Activated CD4-positive, CD25-positive, alpha-beta regulatory T cell (primary cell): ENCODE measurements around the gene ZNF326.
"Not testable (repeated sequence)": the region's sequence is repeated elsewhere in the genome, so short reads cannot be mapped to it uniquely, and the experiment has no call there.

Source experiments
- DNase-seq, 4 experiments: peaks; one replicate each; lab custom pipeline; 2025; lab: John Stamatoyannopoulos, UW

ZNF326 gene

GRCh38 chr1:89966656-89967055, 28.3 kb upstream of the ZNF326 start:
- no peak for DNase-seq

GRCh38 chr1:89971600-89971999, 23.3 kb upstream of the ZNF326 start:
- no peak for DNase-seq

GRCh38 chr1:89972024-89972423, 22.9 kb upstream of the ZNF326 start:
- DNase-seq, result no peak

- no peak for DNase-seq
These were observed 21.3 kb upstream of the ZNF326 start for GRCh38 chr1:89973471-89974127.

GRCh38 chr1:89974256-89974655, 20.7 kb upstream of the ZNF326 start:
- no peak for DNase-seq

GRCh38 chr1:89974696-89975470, 20.0 kb upstream of the ZNF326 start:
- DNase-seq, result no peak

DNA sequence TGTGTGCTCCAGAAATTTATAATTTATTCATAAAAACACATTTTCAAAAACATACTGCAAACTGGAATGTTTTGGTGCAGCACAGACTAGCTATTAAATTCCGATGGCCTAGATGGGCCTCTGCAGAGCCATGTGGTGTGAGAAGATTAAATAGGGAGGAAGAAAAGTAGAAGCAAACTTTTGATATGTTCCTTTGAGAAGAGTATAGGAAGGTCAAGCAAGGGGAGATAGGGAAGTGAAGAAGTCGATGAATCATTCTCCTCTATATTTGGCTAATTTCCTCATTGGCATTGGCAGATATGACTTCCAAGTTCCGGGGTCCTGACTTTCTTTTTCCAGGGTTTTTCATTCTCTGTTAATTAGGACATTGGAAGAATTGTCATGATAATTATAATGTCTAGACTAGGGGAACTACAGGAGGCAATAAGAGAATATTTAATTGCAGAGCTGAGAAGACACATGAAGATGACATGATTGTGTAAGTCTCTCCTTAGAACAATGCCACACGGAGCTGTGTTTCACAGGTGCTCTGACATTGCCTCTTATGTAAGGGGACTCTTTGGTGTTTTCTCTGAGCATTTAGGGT, 19.3 kb upstream of the ZNF326 start:
- DNase-seq, result no peak

DNA sequence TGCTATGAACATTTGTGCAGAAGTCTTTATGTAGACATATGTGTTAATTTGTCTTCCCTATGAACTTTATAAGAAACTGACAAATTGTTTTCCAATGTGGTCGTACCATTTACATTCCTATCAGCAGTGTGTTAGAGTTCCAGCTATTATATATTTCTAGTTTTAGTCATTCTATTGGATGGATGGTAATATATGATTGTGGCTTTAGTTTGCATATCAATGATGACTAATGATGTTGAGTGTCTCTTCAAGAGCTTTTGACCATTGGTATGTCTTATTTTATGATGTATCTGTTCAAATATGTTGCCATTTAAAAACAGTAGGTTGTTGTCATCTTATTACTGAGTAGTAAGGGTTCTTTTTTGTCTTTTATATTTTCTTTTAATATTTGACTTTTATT, 16.2 kb upstream of the ZNF326 start:
- DNase-seq, result no peak

- DNase-seq, result no peak
These were observed 14.3 kb upstream of the ZNF326 start for GRCh38 chr1:89980605-89981004.

DNA sequence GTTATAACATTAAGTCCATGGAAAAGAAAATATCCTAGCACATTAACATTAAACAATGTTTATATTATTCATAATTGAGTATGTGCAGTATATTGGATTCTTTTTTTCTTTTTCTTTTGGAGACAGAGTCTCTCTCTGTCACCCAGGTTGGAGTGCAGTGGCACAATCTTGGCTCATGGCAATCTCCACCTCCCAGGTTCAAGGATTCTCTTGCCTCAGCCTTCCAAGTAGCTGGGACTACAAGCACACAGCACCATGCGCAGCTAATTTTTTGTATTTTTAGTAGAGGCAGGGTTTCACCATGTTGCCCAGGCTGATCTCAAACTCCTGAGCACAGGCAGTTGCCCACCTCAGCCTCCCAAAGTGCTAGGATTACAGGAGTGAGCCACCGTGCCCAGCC, 12.1 kb upstream of the ZNF326 start:
- not testable (repeated sequence) for DNase-seq

- not testable (repeated sequence) for DNase-seq
These were observed 10.3 kb upstream of the ZNF326 start for GRCh38 chr1:89984564-89985116.

- no peak for DNase-seq
These were observed 8.9 kb upstream of the ZNF326 start for GRCh38 chr1:89986020-89986419.

DNA sequence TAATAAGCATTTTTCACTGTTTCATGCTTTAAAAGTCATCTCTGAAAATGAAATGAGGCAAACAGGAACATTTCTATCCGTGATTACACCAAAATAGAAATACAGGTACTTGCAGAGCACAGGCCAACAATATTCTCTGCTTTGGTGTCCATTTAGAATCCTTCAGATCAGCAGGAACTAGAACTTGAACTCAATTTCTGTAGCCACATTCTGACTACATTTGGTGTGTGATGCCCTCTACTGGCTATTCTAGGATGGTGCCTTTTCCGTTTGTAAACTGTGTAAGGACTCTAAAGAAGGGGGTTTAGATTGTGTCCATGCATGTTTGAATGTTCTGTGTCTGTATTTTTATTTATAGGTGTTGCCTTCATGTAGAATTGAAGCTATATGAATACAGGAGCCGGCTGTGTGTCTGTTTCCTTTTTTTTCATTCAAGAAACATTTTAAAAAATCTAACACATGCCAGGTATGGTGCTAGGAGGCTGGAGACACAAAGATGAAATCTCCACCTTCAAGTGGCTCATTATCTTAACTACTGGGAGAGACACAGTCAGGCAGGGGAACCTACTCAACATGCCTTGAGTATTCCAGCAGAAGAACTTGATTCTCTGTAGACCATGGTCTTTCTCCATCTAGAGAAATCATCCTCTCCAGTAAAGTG, 7.6 kb upstream of the ZNF326 start:
- DNase-seq, result peak in 1 of 4 experiments; percentile 7

- DNase-seq, result no peak
These were observed 5.8 kb upstream of the ZNF326 start for GRCh38 chr1:89989099-89989498.

GRCh38 chr1:89989799-89990198, 5.1 kb upstream of the ZNF326 start:
- no peak for DNase-seq

- DNase-seq, result no peak
These were observed 3.7 kb upstream of the ZNF326 start for GRCh38 chr1:89990976-89991831.

- DNase-seq, result no peak
These were observed 1.4 kb upstream of the ZNF326 start for GRCh38 chr1:89993541-89993940.

DNA sequence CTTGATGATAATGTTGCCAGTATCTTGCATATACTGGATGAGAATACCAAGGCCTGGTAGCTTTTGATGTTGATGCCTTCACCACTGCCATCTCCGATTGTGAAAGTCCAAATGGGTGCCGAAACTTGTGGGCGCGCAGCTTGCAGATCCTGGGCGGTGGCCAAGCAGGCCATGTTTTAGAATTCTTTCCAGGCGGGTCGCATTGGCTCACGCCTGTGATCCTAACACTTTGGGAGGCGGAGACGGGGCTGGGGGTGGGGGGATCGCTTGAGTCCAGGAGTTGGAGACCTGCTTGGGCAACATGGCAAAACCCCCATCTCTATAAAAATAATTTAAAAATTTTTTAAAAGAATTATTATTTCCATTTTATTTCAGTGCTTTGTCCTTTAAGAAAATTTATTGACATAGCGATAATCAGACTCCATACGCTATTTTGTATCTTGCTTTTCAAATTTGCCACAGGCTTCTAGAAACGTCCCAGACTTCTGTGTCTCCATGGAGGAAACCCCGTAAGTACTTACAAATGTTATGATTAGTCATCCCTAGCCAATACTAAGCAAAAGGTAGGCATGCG, 592 bp upstream of the ZNF326 start:
- DNase-seq, result no peak

DNA sequence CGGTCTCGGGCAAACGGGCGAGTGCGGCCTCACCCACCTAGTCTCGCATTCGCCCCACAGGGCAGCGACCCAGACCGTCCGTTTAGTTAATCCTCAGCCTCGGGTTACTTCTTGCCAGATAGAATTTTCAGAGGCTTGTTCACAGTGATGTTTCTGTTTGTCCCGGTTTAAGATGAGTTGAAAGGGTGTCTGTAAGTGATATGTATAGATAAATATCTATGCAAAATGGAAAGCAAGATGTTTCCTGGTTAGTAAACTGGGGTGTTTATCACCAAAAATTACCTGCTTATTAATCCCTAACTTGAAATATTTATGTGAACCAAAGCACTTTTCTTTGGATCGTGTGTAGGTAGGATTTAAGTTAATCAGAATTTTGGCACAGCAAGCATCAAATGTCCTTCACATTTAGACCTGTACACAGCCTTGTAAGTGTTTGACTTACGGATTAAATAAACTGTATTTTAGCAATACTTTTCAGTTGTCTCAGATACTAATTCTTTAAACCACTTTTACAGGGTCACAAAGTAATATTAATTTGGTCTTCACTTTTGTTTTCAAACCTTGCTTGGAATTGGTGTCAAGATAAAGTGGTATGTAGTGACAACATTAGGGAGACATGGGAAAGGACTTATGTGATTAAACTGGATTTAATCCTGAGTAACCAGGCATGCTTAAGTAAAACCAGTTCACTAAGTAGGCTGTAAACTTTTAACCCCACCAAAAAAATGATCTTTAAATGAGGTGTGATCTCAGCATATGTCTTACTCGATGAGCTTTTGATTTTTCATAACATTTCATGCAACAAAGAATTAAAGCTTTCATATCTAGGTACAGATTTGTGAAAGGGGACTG, 914 bp downstream of the ZNF326 start:
- no peak for DNase-seq

DNA sequence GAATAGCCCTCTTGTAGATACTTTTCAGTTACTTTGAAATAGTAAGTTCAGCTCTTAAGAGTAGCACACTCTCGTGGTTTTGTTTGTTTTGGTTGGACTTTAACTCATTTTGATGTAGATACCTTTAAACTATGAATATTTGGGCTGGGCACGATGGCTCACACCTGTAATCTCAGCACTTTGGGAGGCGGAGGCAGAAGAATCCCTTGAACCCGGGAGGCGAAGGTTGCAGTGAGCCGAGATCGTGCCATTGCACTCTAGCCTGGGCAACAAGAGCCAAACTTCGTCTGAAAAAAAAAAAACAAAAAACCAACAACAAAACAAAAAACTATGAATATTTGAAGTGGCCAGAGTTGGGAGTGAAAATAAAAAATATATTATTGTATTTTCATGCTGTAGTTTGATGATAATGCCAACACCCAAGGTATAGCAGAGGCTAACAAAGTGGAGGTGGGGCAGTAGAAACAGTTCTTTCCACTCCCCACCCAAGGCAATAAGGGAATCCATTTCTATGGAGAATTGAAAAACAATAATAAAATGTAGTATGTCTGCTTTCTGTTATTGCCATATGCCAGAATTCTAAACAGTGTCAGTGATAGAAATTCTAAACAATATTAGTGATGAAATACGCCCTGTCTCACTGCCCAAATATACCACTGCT, 1.7 kb downstream of the ZNF326 start:
- DNase-seq, result no peak
